A549 (cell line): ENCODE data around the gene ADGRG6.

Experiments
- CHD4 ChIP-seq: fragments of 200-600 bp; sonication (generic); IDR thresholded peaks from 2 replicates; pipeline ENCODE4 v1.6.1; 2016; ENCODE audit warnings: antibody characterized with exemption, mild to moderate bottlenecking, borderline replicate concordance
- CTCF ChIP-seq: fragments of >200 bp; sonication (Bioruptor Twin); formaldehyde crosslinking; IDR thresholded peaks from 3 replicates; pipeline ENCODE4 v1.5.1; 2016
- HOXB5 ChIP-seq: fragments of 250-450 bp; sonication (Bioruptor Pico); IDR thresholded peaks from 2 replicates; pipeline ENCODE4 v1.5.0; 2020; ENCODE audit warnings: mild to moderate bottlenecking, moderate library complexity
- MAFK ChIP-seq: fragments of 450-650 bp; IDR thresholded peaks from 2 replicates; pipeline ENCODE4 v1.6.1; 2014; ENCODE audit not compliant: partially characterized antibody
- MAX ChIP-seq: IDR thresholded peaks from 2 replicates; pipeline ENCODE4 v1.6.1; 2012
- MYC ChIP-seq: IDR thresholded peaks from 2 replicates; pipeline ENCODE4 v1.6.1; 2012; ENCODE audit warnings: mild to moderate bottlenecking, inconsistent platforms, low read length, improper control_type of control experiment, borderline replicate concordance
- NFE2L2 ChIP-seq: fragments of 150-350 bp; conservative IDR thresholded peaks from 2 replicates; pipeline ENCODE4 v1.6.1; 2014; ENCODE audit warnings: low read length
- POLR2A ChIP-seq: IDR thresholded peaks from 2 replicates; pipeline ENCODE4 v1.6.1; 2012; ENCODE audit warnings: mild to moderate bottlenecking, low read length
- RAD21 ChIP-seq, 2 experiments: fragments of >200 bp in 1 of 2; sonication (Bioruptor Twin) in 1 of 2; formaldehyde crosslinking in 1 of 2; IDR thresholded peaks in 1 of 2; conservative IDR thresholded peaks in 1 of 2; 2 replicates in 1 of 2; 3 replicates in 1 of 2; pipeline ENCODE4 v1.6.1; 2012 to 2018; ENCODE audit warnings: inconsistent platforms in 1 of 2
- REST ChIP-seq: fragments of 200-600 bp; sonication (generic); IDR thresholded peaks from 2 replicates; pipeline ENCODE4 v1.6.1; 2016; ENCODE audit warnings: antibody characterized with exemption, mild to moderate bottlenecking, moderate library complexity
- TFCP2L1 ChIP-seq: fragments of 250-450 bp; sonication (Bioruptor Pico); IDR thresholded peaks from 2 replicates; pipeline ENCODE4 v1.5.0; 2021; ENCODE audit warnings: mild to moderate bottlenecking
- USF2 ChIP-seq: fragments of 450-650 bp; IDR thresholded peaks from 2 replicates; pipeline ENCODE4 v1.6.1; 2014; ENCODE audit warnings: antibody characterized with exemption

GRCh38 chr6:142336787-142337186, 35.0 kb downstream of the ADGRG6 start:
- TF ChIP-seq RAD21 (conservative IDR thresholded peaks at IDR 0.05 in 1 of 2, IDR thresholded peaks at IDR 0.05 in 1 of 2) (no peak), CTCF (no peak), MYC (no peak), MAX (no peak), POLR2A (no peak), CHD4 (no peak), HOXB5 (CRISPR knock-in tag) (no peak), USF2 (no peak), REST (no peak), NFE2L2 (no peak), TFCP2L1 (CRISPR knock-in tag) (no peak), MAFK (no peak)
